ENCODE data around the gene PPP2R3C.
A peak's percentile ranks its signal among the peaks of the same experiment; 100 is the strongest.
"Not testable (repeated sequence)": the region's sequence is repeated elsewhere in the genome, so short reads cannot be mapped to it uniquely, and the experiment has no call there.

The PPP2R3C gene

GRCh38 chr14:35121887-35122695 is at the start of gene PPP2R3C, which contains the start of gene PRORP:
PPP2R3C (minus strand) TSS chr14:35121990; CDS start chr14:35121959, 31 bp downstream.
PRORP (plus strand) TSS chr14:35122552; CDS start chr14:35123246, 694 bp downstream.
- DNase-seq (ENCODE audit: low read depth) = peak; percentile 93

DNA sequence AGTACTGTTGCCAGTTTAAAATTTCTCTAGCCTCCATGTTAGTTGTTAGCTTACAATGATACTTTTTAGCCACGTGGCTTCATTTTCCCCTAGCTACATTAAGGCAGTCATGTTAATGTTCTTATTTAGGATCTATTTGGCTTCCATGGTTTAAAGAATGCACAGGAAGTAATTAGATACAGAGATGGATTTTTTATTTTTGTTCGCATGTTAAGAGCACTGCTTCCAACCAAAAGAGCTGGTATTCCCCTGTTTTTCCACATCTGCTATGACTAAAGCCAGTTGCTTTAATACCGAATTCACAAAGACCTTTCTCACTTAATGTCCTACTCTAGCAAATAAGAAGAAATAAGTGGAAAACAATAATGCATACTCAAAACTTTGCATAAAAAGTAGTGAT is 45.7 kb upstream of the PPP2R3C start:
- no peak for DNase-seq (ENCODE audit: low read depth)

GRCh38 chr14:35164849-35165248 is 43.1 kb upstream of the PPP2R3C start:
- no peak for DNase-seq (ENCODE audit: low read depth)

DNA sequence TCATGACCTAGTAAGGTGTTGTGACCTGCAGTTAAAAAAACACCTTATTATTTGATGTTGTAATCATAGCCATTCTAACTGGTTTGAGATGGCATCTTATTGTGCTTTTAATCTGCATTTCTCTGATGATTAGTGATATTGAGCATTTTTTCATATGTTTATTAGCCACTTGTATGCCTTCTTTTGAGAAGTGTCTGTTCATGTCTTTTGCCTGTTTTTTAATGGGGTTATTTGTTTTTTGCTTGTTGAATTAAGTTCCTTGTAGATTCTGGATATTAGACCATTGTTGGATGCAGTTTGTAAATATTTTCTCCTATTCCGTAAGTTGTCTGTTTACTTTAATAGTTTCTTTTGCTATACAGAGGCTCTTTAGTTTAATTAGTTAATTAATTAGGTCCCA is 41.6 kb upstream of the PPP2R3C start:
- DNase-seq (ENCODE audit: low read depth) = no peak

DNA sequence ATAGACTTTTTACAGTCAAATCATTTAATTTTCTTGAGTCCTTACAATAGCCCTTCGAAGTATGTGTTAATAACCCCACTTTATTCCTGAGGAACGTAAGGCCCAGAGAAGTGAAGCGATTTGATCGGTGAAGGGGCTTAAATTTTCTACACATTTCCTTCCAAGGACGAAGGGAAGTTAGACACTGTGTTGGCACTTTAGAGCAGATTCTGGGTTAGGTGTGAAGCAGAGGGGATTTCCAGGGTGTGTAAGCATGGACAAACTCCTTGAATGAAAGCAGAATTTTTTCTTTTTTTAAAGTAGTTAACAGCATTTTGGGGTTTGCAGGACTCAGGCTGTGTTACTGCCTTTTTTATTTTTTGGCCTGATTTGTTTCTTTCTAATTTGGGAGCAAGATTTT is 39.4 kb upstream of the PPP2R3C start:
- DNase-seq (ENCODE audit: low read depth) = no peak

DNA sequence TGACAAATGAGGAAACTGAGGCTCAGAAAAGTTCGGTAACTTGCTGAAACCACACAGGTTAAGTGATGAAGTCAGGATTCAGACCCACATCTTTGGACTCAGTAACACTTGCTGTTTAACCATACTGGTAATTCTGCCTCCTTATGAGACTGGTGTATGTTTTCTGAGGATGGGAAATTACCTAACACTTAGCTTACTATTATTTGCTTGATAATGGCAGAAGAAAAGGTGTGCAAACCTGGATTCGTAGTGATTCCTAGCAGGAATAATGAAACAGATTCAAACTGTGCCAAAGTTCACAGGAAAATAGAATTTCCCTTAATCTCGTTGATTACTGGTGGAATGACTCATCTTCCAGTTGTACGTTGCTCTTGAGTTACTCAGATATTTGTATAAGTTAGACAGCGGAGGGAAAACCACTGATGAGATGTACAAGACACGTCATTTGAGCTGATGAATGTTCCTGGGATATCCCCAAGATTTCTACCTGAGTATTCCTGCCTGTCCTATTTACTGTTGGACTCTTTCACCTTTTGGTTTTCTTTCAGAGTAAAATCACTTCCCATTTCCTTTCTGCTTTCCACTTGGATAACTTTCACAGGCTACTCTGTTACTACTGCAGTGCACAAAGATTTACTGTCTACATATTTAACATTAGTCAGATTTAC is 38.1 kb upstream of the PPP2R3C start:
- DNase-seq (ENCODE audit: low read depth) = peak; percentile 86

DNA sequence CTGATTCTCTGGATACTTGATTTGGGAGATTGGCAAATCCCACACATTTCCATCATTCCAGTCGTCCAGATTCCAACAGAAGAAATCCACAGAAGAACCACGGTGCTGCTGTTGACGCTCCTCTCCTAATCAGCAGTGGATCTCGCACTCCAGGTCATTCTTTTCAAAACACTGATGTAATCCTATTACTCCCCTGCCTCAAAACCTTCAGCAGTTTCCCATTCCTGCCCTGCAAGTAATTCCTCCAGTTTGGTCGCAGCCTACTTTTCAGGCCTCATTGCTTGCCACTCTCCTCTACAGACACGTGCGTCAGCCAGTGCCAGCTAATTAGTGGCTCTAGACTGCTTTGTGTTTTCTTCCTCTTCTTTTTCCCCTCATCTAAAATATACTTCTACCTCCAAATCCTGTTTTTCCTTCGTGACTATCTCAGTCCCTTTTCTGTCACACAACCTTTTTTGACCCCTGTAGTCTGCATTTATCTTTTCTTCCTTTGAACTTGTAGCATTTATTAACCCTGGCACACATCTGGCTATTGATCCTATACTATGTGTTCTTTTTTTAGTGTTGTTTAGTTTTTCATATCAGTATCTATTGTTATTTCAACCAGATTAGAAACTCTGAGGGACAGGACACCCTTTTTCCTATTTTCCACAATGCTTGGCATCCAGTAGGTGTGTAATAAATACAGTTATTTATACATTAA is 37.3 kb upstream of the PPP2R3C start:
- DNase-seq (ENCODE audit: low read depth) = no peak

DNA sequence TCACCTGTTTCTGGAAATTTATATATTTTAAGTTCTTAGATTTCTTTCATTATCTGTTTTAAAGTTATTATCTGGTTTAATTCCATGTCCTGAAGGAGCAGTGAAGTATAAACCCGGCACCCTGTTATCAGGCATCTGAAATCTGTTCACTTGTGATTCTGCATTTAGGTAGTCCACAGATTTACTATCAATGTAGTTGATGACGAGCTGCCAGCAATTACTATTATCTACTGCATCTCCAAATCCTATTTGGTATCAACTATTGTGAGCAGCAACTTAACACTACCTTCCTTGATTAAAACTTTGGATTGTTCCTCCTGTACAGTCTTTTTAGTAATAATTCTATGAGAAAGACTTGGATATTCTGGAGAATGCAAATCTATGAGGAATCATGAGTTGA is 36.7 kb upstream of the PPP2R3C start:
- no peak for DNase-seq (ENCODE audit: low read depth)

DNA sequence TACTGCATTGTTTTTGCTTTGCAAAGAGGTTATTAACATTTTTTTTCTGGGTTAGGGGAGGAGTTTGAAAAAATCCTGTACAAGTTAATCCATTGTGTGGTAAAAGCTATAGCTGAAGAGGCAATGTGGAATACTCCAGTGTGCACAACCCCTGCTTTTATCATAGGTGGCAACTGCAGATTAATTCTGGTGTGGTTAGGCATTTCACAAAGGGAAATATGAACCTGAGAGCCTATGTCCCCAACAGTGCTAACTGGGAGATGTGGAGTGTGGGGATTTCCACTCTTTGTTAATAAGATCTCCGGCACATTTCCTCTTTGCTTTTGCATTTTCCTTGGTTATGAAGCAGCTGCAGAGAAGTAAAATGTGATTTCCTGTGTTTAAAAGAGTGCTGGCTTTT is 34.2 kb upstream of the PPP2R3C start:
- DNase-seq (ENCODE audit: low read depth) = no peak

DNA sequence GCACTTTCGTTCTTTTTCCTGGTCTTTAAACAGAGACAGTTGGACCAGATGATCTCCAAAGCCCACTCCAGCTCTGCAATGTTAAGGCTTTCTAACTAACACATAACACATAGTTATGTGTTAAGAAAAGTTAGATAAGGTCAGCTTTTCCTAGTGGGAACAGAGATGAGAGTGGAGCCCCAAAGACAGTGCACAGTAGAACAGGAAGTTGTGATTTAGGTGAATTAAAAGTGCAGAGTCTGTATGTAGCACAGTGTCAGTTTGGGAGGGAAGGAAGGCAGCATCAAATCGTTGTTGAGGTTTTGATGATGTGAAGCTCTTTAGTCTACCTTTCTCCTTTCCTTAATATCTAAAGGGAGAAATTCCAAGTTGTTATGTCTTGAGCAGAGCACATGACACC is 32.2 kb upstream of the PPP2R3C start:
- no peak for DNase-seq (ENCODE audit: low read depth)

GRCh38 chr14:35152531-35152930 is 30.7 kb upstream of the PPP2R3C start:
- not testable (repeated sequence) for DNase-seq (ENCODE audit: low read depth)

DNA sequence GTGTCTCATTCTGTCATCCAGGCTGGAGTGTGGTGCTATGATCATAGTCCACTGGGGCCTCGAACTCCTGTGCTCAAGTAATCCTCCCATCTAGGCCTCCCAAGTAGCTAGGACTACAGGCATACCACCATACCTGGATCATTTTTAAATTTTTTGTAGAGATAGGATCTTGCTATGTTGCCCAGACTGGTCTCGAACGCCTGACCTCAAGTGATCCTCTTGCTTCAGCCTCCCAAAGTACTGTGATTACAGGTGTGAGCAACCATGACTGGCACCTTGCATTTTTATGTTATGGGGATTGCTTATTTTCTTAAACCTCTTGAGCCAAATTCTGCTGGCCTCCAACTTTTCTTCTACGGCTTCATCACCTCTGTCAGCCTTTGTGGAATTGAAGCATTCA is 27.4 kb upstream of the PPP2R3C start:
- DNase-seq (ENCODE audit: low read depth) = no peak

- no peak for DNase-seq (ENCODE audit: low read depth)
Measured at GRCh38 chr14:35147711-35148110, 25.9 kb upstream of the PPP2R3C start.

DNA sequence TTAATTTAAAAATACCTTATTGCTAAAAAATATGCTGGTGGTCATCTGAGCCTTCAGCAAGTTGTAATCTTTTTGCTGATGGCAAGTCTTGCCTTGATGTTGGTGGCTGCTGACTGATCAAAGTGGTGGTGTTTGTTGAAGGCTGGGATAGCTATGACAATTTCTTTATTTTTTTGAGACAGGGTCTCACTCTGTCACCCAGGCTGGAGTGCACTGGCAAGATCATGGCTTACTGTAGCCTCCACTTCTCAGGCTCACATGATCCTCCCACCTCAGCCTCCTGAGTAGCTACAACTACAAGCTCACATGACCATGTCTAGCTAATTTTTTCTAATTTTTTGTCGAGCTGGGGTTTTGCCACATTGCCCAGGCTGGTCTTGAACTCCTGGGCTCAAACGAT is 25.4 kb upstream of the PPP2R3C start:
- DNase-seq (ENCODE audit: low read depth) = no peak

- no peak for DNase-seq (ENCODE audit: low read depth)
Measured at GRCh38 chr14:35146711-35147149, 24.9 kb upstream of the PPP2R3C start.

GRCh38 chr14:35144029-35144428 is 22.2 kb upstream of the PPP2R3C start:
- no peak for DNase-seq (ENCODE audit: low read depth)

GRCh38 chr14:35140718-35141581 is 19.2 kb upstream of the PPP2R3C start:
- no peak for DNase-seq (ENCODE audit: low read depth)

DNA sequence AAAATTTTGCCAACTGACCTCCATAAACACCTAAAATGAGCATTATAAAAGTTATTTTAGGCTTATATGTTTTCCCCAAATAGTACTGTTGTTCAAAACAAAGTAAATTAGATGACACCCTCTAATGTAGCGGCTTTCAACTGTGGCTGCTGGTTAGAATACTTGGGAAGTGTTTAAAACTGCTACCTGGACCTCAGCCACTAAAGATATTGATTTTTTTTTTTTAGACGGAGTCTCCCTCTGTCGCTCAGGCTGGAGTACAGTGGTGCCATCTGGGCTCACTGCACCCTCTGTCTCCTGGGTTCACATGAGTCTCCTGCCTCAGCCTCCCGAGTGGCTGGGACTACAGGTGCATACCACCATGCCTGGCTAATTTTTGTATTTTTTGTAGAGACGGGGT is 16.8 kb upstream of the PPP2R3C start:
- DNase-seq (ENCODE audit: low read depth) = no peak

DNA sequence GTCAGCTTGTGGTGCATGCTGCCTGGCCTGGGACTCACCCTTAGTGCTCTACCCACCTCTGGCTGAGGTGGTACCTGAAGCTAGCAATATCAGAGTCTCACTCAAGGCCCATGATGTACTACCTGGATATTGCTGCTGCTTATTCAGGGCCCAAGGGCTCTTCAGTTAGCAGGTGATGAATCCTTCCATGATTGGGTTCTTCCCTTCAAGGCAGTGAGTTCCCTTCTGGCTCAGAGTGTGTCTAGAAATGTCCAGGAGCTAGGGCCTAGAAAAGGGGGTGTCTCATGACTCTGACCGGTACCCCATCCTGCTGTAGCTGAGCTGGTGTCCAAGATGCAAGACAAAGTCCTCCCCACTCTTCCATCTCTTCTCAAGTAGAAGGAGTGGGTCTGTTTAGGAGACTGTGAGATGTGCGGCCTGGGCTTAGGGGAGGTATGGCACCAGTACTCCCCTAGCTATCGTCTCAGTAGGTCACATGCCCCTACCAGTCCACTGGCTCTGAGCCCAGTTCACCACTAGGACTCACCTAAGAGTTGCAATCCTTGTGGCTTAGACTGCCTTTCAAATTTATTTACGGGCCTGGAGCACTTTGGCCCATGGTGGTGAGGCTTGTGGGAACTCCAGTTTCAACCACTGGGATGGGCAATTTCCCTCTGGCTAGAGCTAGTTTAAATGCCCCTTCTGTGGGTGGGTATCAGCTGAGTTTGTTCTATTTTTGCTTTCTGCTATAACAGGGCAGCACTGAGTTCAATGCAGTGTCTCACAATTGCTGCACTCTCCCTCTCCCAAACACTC is 12.7 kb upstream of the PPP2R3C start:
- no peak for DNase-seq (ENCODE audit: low read depth)

DNA sequence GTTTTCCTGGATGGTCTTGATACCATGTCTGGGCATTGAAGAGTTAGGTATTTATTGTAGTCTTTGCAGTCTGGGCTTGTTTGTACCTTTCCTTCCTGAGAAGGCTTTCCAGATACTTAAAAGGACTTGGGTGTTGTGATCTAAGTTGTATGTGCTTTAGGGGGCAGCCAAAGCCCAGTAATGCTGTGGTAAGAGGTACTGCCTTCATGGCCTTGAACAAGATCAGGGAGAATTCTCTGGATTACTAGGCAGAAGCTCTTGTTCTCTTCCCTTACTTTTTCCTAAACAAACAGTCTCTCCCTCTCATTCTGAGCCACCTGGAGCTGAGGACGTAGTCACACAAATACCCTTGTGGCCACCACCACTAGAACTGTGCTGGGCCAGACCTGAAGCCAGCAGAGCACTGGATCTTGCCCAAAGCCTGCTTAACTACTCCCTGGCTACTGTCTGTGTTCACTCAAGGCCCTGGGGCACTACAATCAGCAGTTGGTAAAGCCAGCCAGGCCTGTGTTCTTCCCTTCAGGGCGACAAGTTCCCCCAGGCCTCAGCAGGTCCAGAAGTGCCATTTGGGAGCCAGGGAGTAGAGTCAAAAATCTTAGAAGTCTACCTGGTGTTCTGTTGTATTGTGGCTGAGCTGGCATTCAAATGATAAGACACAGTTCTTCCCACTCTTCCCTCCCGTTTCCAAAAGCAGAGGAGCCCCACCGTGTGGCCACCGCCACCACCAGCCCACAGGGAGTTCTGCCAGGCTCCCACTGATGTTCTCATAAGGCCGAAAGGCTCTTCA is 11.9 kb upstream of the PPP2R3C start:
- no peak for DNase-seq (ENCODE audit: low read depth)

All from HS-5 (cell line).